NCI-H2081 (cell line): ENCODE data around the gene FGF22.
A peak's percentile ranks its signal among the peaks of the same experiment; 100 is the strongest.

Experiments
- DNase-seq, 2 experiments: peaks; one replicate each; lab custom pipeline; 2025; lab: John Stamatoyannopoulos, UW

The FGF22 gene

GRCh38 chr19:680287-681028 is 40.8 kb downstream of the FGF22 start:
- DNase-seq = peak; percentile 94 to 98

- DNase-seq = peak in 1 of 2 experiments; percentile 92
Measured at GRCh38 chr19:681029-682019, 41.6 kb downstream of the FGF22 start.

DNA sequence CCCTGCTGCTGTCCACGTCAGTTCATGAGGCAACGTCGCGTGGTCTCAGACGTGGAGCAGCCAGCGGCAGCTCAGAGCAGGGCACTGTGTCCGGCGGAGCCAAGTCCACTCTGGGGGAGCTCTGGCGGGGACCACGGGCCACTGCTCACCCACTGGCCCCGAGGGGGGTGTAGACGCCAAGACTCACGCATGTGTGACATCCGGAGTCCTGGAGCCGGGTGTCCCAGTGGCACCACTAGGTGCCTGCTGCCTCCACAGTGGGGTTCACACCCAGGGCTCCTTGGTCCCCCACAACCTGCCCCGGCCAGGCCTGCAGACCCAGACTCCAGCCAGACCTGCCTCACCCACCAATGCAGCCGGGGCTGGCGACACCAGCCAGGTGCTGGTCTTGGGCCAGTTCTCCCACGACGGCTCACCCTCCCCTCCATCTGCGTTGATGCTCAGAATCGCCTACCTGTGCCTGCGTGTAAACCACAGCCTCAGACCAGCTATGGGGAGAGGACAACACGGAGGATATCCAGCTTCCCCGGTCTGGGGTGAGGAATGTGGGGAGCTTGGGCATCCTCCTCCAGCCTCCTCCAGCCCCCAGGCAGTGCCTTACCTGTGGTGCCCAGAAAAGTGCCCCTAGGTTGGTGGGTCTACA is 43.1 kb downstream of the FGF22 start:
- DNase-seq = no peak

- no peak for DNase-seq
Measured at GRCh38 chr19:685454-685931, 45.8 kb downstream of the FGF22 start.

DNA sequence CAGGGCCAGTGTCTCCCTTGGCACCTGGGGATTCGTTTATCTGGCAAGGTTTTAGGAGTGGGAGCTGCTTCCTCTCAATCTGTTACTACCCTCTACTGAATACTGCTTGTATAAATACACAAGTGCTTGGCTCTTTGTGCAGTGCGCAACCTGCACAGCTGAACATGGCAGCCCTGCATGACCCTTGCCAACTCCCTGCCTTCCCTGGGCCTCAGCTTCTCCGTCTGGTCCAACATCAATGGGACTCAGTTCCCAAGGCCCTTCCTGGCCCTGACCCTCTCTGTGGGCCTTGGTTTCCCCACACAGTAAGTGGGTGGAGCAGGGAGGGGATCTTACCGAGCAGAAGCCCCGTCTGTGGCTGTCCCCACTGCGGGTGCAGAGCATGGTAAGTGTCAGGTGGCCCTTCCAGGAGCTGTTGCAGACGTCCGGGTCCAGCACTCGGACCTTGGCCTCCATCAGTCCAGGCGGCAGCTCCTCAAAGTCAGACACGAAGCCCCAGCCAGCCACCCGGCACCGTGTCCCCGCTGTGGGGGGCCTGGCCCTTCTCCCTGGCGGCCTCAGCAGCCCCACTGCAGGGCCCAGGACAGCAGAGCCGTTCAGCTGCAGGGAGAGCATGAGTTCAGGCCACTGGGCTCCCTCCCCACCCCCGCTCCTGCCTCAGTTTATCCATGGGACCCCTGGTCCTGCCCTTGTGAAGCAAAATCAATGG is 47.1 kb downstream of the FGF22 start:
- no peak for DNase-seq

DNA sequence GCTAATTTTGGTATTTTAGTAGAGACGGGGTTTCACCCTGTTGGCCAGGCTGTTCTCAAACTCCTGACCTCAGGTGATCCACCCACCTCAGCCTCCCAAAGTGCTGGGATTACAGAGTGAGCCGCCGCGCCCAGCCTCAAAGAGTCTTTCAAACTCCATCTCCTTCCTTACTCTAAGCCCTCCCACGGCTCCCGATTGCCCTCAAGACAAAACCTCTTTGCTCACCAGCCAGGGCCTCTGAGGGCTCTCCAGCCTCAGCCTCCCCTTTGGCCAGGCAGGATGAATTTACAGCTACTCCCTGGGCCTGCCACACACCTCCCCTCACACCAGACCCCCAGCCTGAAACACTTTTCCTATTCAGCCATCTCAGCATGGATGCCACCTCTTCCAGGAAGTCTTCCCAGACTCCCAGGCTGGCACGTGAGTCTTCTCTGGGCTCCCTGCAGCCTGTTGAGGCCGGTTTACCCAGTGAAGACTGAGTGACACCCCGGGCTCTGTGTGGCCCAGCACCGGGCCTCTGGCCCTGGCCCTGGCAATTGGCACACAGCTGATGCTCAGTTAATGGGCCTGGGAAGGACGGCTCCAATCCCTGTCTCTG is 48.0 kb downstream of the FGF22 start:
- DNase-seq = no peak

- DNase-seq = no peak
Measured at GRCh38 chr19:688214-688613, 48.5 kb downstream of the FGF22 start.

GRCh38 chr19:688992-689391 is 49.3 kb downstream of the FGF22 start:
- no peak for DNase-seq

GRCh38 chr19:690203-690602 is 50.5 kb downstream of the FGF22 start:
- no peak for DNase-seq
